GM19099 (cell line): ENCODE data around the gene SLC6A12.

Source experiments
- POLR2A ChIP-seq: IDR thresholded peaks from 3 replicates; pipeline ENCODE4 v1.6.1; 2011; ENCODE audit warnings: low read depth; ENCODE audit not compliant: insufficient read length; ENCODE audit errors: extremely low read depth

The SLC6A12 gene

DNA sequence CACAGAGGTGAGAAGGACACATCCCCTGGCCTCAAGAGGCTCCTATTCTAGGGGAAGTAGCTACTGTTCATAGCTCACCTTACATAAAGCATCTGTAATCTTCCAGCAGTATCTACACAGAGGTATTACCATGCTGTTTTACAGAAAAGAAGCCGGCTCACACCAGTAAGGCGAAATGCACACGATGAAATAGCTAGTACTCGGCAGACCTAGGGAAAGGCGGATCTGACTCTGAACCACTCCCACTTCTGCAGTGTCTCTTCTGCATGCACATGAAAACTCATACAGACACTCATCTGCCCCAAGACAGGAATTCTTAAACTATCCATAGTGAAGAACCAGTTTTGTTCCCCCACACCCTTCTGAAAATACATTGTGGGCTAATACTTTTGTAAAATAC is 73.8 kb downstream of the SLC6A12 start:
- no peak for TF ChIP-seq POLR2A
